Erythroblast (primary cell): ENCODE results near the gene DYRK4.

Experiments used
- GATA1 ChIP-seq: IDR thresholded peaks from 2 replicates; pipeline ENCODE4 v1.6.1; 2011; ENCODE audit warnings: low read depth, mild to moderate bottlenecking, control low read depth, low read length, moderate library complexity
- POLR2A ChIP-seq: IDR thresholded peaks from 2 replicates; pipeline ENCODE4 v1.6.1; 2011; ENCODE audit warnings: mild to moderate bottlenecking, low read length

DNA sequence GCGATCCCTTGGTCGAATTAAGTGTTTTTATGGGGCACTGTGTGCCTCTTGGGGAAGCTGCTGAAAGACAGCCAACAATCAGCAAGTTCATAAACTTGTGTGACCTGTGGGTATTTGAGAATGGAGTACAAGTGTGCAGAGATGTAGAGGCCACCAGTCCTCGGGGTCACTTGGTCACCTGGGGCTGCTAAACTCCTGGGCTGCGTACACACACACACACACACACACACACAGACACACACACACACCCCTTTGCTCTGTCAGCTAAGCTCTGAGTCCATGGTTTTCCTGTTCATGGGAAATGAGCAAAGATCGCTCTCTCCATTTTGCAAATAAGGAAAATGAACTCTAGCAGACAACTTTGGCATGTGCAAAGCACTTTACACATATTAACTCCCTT is 24.5 kb downstream of the DYRK4 start:
- TF ChIP-seq POLR2A (no peak), GATA1 (no peak)
